Measurements from ENCODE around the gene TEX101. TPM values are rescaled to one million over a fixed set of nuclear protein-coding genes. Genes with fewer than 3 reads are reported as not detected.
"Not testable (repeated sequence)": the region's sequence is repeated elsewhere in the genome, so short reads cannot be mapped to it uniquely, and the experiment has no call there.

The TEX101 gene
- total RNA-seq, 3 donors from 2014 or later = not detected

DNA sequence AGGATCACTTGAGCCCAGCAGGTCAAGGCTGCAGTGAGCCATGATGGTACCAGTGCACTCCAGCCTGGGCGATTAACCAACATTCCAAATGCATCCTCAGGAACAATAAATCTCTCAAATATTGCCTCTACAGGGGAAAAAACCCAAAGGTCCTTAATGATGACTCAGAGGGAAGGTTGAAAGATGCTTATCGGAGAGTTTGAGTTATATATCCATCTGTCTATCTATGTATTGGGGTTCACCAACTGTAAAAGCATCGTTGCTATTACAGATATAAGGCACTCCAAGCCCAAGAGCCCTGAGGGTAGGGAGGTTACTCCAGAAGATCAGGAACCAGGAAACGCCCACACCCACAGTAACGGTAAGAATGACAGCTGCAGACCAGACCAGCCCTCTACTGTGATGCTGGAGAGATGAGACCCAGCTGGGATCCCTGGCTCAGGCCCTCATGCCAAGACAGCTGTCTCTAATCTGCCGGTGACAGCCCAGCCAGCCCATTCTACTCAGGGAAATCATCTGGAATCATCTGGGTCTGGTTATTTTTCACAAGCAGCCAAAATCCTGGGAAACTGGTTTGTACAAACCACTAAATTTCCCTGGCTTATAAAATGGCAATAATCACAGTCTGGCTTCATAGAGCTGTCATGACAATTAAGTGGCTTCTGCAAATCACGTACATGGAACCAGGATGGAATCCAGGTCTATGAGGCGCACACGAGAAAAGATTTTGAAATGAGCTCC, 23.8 kb downstream of the TEX101 start:
- H3K9me3 ChIP-seq = no peaks in the 10 kb centered on the region
- TF ChIP-seq POLR2A (IDR thresholded peaks at IDR 0.05) = no peak
- TF ChIP-seq, protein P1, sequence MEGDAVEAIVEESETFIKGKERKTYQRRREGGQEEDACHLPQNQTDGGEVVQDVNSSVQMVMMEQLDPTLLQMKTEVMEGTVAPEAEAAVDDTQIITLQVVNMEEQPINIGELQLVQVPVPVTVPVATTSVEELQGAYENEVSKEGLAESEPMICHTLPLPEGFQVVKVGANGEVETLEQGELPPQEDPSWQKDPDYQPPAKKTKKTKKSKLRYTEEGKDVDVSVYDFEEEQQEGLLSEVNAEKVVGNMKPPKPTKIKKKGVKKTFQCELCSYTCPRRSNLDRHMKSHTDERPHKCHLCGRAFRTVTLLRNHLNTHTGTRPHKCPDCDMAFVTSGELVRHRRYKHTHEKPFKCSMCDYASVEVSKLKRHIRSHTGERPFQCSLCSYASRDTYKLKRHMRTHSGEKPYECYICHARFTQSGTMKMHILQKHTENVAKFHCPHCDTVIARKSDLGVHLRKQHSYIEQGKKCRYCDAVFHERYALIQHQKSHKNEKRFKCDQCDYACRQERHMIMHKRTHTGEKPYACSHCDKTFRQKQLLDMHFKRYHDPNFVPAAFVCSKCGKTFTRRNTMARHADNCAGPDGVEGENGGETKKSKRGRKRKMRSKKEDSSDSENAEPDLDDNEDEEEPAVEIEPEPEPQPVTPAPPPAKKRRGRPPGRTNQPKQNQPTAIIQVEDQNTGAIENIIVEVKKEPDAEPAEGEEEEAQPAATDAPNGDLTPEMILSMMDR (IDR thresholded peaks at IDR 0.05) = no peak
- no peak for TF ChIP-seq POLR2AphosphoS5 (IDR thresholded peaks at IDR 0.05)
- H3K27ac ChIP-seq = peak overlapping the region in 1 of 2 donors; percentile 0
- H3K4me3 ChIP-seq = no peak overlapping the region
- no peak for DNase-seq (ENCODE audit: low spot score in 2 of 2)
- no peaks in the 10 kb centered on the region for H3K27me3 ChIP-seq
- no peaks in the 10 kb centered on the region for H3K36me3 ChIP-seq
- intact Hi-C loops (cut with DNase I; ENCODE audit: low total_unique reads) = no loop called here
- peaks cover 0 to 4% of the 10 kb centered on the region in 2 donors for H3K4me1 ChIP-seq

- intact Hi-C loops (cut with DNase I; ENCODE audit: low total_unique reads) = no loop called here
- Histone ChIP-seq H3K36me3 (no peaks in the 10 kb centered on the region), H3K4me1 (peaks cover 0 to 4% of the 10 kb centered on the region in 2 donors), H3K4me3 (no peak overlapping the region), H3K27me3 (no peaks in the 10 kb centered on the region), H3K27ac (peak overlapping the region in 1 of 2 donors; percentile 0), H3K9me3 (no peaks in the 10 kb centered on the region)
- TF ChIP-seq POLR2A (IDR thresholded peaks at IDR 0.05) (no peak), POLR2AphosphoS5 (IDR thresholded peaks at IDR 0.05) (no peak)
- TF ChIP-seq, protein P1 (IDR thresholded peaks at IDR 0.05) = no peak
- DNase-seq (ENCODE audit: low spot score in 2 of 2) = no peak
Measured at GRCh38 chr19:43439032-43439708, 24.5 kb downstream of the TEX101 start.

- TF ChIP-seq POLR2A (IDR thresholded peaks at IDR 0.05) (no peak), POLR2AphosphoS5 (IDR thresholded peaks at IDR 0.05) (no peak)
- TF ChIP-seq, protein P1 (IDR thresholded peaks at IDR 0.05) = no peak
- no peaks in the 10 kb centered on the region for H3K27me3 ChIP-seq
- H3K36me3 ChIP-seq = no peaks in the 10 kb centered on the region
- no peak for DNase-seq (ENCODE audit: low spot score in 2 of 2)
- H3K9me3 ChIP-seq = no peaks in the 10 kb centered on the region
- H3K27ac ChIP-seq = no peak overlapping the region
- intact Hi-C loops (cut with DNase I; ENCODE audit: low total_unique reads) = no loop called here
- H3K4me1 ChIP-seq = peaks cover 0 to 4% of the 10 kb centered on the region in 2 donors
- H3K4me3 ChIP-seq = no peak overlapping the region
Measured at GRCh38 chr19:43439709-43440063, 25.0 kb downstream of the TEX101 start.

- intact Hi-C loops (cut with DNase I; ENCODE audit: low total_unique reads) = no loop called here
- Histone ChIP-seq H3K4me3 (no peak overlapping the region), H3K36me3 (no peaks in the 10 kb centered on the region), H3K4me1 (peaks cover 0 to 4% of the 10 kb centered on the region in 2 donors), H3K9me3 (no peaks in the 10 kb centered on the region), H3K27ac (no peak overlapping the region), H3K27me3 (no peaks in the 10 kb centered on the region)
- DNase-seq (ENCODE audit: low spot score in 2 of 2) = no peak
- TF ChIP-seq, protein P1 (IDR thresholded peaks at IDR 0.05) = no peak
- no peak for TF ChIP-seq POLR2A (IDR thresholded peaks at IDR 0.05)
- no peak for TF ChIP-seq POLR2AphosphoS5 (IDR thresholded peaks at IDR 0.05)
Measured at GRCh38 chr19:43441716-43442115, 27.0 kb downstream of the TEX101 start.

GRCh38 chr19:43444091-43444490, 29.4 kb downstream of the TEX101 start:
- H3K27ac ChIP-seq = not testable (repeated sequence)

More at GRCh38 chr19:43444091-43444490, 29.4 kb downstream of the TEX101 start:
- H3K4me3 ChIP-seq; H3K9me3 ChIP-seq; H3K36me3 ChIP-seq; H3K4me1 ChIP-seq; DNase-seq (ENCODE audit: low spot score in 2 of 2); H3K27me3 ChIP-seq; intact Hi-C loops (cut with DNase I; ENCODE audit: low total_unique reads): not testable (repeated sequence)

All from breast epithelium (tissue), 4 donors.